H9 (cell line): ENCODE data around the gene AGO1. TPM values are rescaled to one million over a fixed set of nuclear protein-coding genes. Genes with fewer than 3 reads are reported as not detected.

ENCODE experiments used
- DNase-seq: peaks from one replicate; pipeline ENCODE4 v3.0.0-alpha.2; 2017
- H2AFZ ChIP-seq: one replicate; pipeline ENCODE4 v1.6.1; 2013; ENCODE audit warnings: mild to moderate bottlenecking, low read length, control low read depth, moderate library complexity
- H2AK5ac ChIP-seq: 2 replicates; pipeline ENCODE4 v1.6.1; 2013; ENCODE audit warnings: low read length, control low read depth, mixed read lengths; ENCODE audit not compliant: insufficient read length
- H2BK120ac ChIP-seq: one replicate; pipeline ENCODE4 v1.6.1; 2013; ENCODE audit warnings: low read depth, mild to moderate bottlenecking, low read length, control low read depth, inconsistent platforms; ENCODE audit not compliant: poor library complexity, severe bottlenecking
- H2BK12ac ChIP-seq: 2 replicates; pipeline ENCODE4 v1.6.1; 2013; ENCODE audit warnings: low read length, control low read depth, mixed read lengths, low read depth; ENCODE audit not compliant: insufficient read length
- H2BK15ac ChIP-seq: 2 replicates; pipeline ENCODE4 v1.6.1; 2013; ENCODE audit warnings: low read depth, low read length, control low read depth
- H2BK20ac ChIP-seq: one replicate; pipeline ENCODE4 v1.6.1; 2013; ENCODE audit warnings: low read depth, mild to moderate bottlenecking, low read length, control low read depth, inconsistent platforms; ENCODE audit not compliant: poor library complexity, severe bottlenecking
- H2BK5ac ChIP-seq: 2 replicates; pipeline ENCODE4 v1.6.1; 2013; ENCODE audit warnings: low read length, control low read depth, mixed read lengths; ENCODE audit not compliant: insufficient read length
- H3K14ac ChIP-seq: 2 replicates; pipeline ENCODE4 v1.6.1; 2013; ENCODE audit warnings: low read length, control low read depth; ENCODE audit not compliant: insufficient read depth
- H3K18ac ChIP-seq: 2 replicates; pipeline ENCODE4 v1.6.1; 2013; ENCODE audit warnings: low read depth, mild to moderate bottlenecking, mixed read lengths, low read length, control low read depth; ENCODE audit not compliant: insufficient read length
- H3K23ac ChIP-seq: 2 replicates; pipeline ENCODE4 v1.6.1; 2013; ENCODE audit warnings: low read length, control low read depth, mixed read lengths, low read depth; ENCODE audit not compliant: insufficient read length
- H3K23me2 ChIP-seq: 2 replicates; pipeline ENCODE4 v1.6.1; 2013; ENCODE audit warnings: low read depth, mild to moderate bottlenecking, mixed read lengths, low read length, control low read depth; ENCODE audit not compliant: insufficient read length, poor library complexity, severe bottlenecking
- H3K27ac ChIP-seq: 2 replicates; pipeline ENCODE4 v1.5.1; 2013; ENCODE audit warnings: low read length, control low read depth, mixed read lengths, low read depth; ENCODE audit not compliant: insufficient read length
- H3K27me3 ChIP-seq: 2 replicates; pipeline ENCODE4 v1.6.1; 2013; ENCODE audit warnings: low read length, control low read depth, inconsistent platforms; ENCODE audit not compliant: insufficient read depth
- H3K4ac ChIP-seq: 2 replicates; pipeline ENCODE4 v1.6.1; 2013; ENCODE audit warnings: low read depth, mild to moderate bottlenecking, control low read depth, inconsistent platforms, low read length, moderate library complexity
- H3K4me1 ChIP-seq: 2 replicates; pipeline ENCODE4 v1.6.1; 2013; ENCODE audit warnings: low read length, control low read depth, inconsistent platforms; ENCODE audit not compliant: insufficient read depth
- H3K4me2 ChIP-seq: 2 replicates; pipeline ENCODE4 v1.6.1; 2013; ENCODE audit warnings: low read length, control low read depth, mixed read lengths; ENCODE audit not compliant: insufficient read length, insufficient read depth
- H3K56ac ChIP-seq: 2 replicates; pipeline ENCODE4 v1.6.1; 2013; ENCODE audit warnings: low read depth, mild to moderate bottlenecking, mixed read lengths, low read length, control low read depth; ENCODE audit not compliant: insufficient read length
- H3K79me1 ChIP-seq: 2 replicates; pipeline ENCODE4 v1.6.1; 2013; ENCODE audit warnings: low read depth, mild to moderate bottlenecking, moderate library complexity, low read length, control low read depth, inconsistent platforms; ENCODE audit not compliant: insufficient read depth, poor library complexity, severe bottlenecking
- H3K79me2 ChIP-seq: 2 replicates; pipeline ENCODE4 v1.6.1; 2013; ENCODE audit warnings: low read length, control low read depth, inconsistent platforms; ENCODE audit not compliant: insufficient read depth
- H3K9ac ChIP-seq: 2 replicates; pipeline ENCODE4 v1.6.1; 2013; ENCODE audit warnings: low read length, control low read depth, mixed read lengths; ENCODE audit not compliant: insufficient read length; ENCODE audit errors: extremely low read depth
- H3K9me3 ChIP-seq: one replicate; pipeline ENCODE4 v1.6.1; 2013; ENCODE audit warnings: low read depth, low read length, inconsistent platforms; ENCODE audit not compliant: control insufficient read depth
- H3T11ph ChIP-seq: one replicate; pipeline ENCODE4 v1.6.1; 2013; ENCODE audit warnings: mild to moderate bottlenecking, low read length, control low read depth, inconsistent platforms
- H4K20me1 ChIP-seq: one replicate; pipeline ENCODE4 v1.6.1; 2013; ENCODE audit not compliant: control insufficient read depth, insufficient read length, insufficient read depth
- H4K5ac ChIP-seq: 2 replicates; pipeline ENCODE4 v1.6.1; 2013; ENCODE audit warnings: low read depth, mild to moderate bottlenecking, mixed read lengths, low read length, control low read depth; ENCODE audit not compliant: insufficient read length
- H4K8ac ChIP-seq: replicated peaks from 2 replicates; pipeline ENCODE4 v1.6.1; 2013; ENCODE audit warnings: low read length, control low read depth, mixed read lengths, low read depth; ENCODE audit not compliant: insufficient read length
- H4K91ac ChIP-seq: 2 replicates; pipeline ENCODE4 v1.6.1; 2013; ENCODE audit warnings: low read depth, mild to moderate bottlenecking, moderate library complexity, mixed read lengths, low read length, control low read depth; ENCODE audit not compliant: insufficient read length
- H3K27ac Mint-ChIP-seq, 3 experiments: 2 replicates in 2 of 3; 3 replicates in 1 of 3; pipeline ENCODE4 v1.8.0; 2020 to 2021; ENCODE audit warnings: mixed read lengths in 3 of 3, mild to moderate bottlenecking in 1 of 3, moderate library complexity in 1 of 3
- H3K27me3 Mint-ChIP-seq: 2 replicates; pipeline ENCODE4 v1.8.0; 2021; ENCODE audit warnings: low read depth, mild to moderate bottlenecking, moderate library complexity, mixed read lengths
- H3K36me3 Mint-ChIP-seq, 3 experiments: 2 replicates in 2 of 3; 3 replicates in 1 of 3; pipeline ENCODE4 v1.8.0; 2020 to 2021; ENCODE audit warnings: low read depth in 3 of 3, mixed read lengths in 3 of 3; ENCODE audit not compliant: insufficient read depth in 1 of 3
- H3K4me1 Mint-ChIP-seq, 2 experiments: 2 replicates each; pipeline ENCODE4 v1.8.0; 2020; ENCODE audit warnings: mixed read lengths in 2 of 2
- H3K4me3 Mint-ChIP-seq, 2 experiments: 2 replicates in 1 of 2; 3 replicates in 1 of 2; pipeline ENCODE4 v1.8.0; 2020 to 2021; ENCODE audit warnings: mild to moderate bottlenecking in 2 of 2, mixed read lengths in 2 of 2, moderate library complexity in 1 of 2
- H3K9me3 Mint-ChIP-seq, 2 experiments: 2 replicates in 1 of 2; 3 replicates in 1 of 2; pipeline ENCODE4 v1.8.0; 2020; ENCODE audit warnings: mild to moderate bottlenecking in 2 of 2, mixed read lengths in 2 of 2, moderate library complexity in 1 of 2
- WGBS: extraction: QIAGEN DNeasy Blood & Tissue Kit; methylation state at CpG from one replicate; pipeline ENCODE4 v1.1.7; 2013; ENCODE audit warnings: missing lambda C conversion rate, low lambda C conversion rate, mixed read lengths; ENCODE audit not compliant: insufficient read length; ENCODE audit errors: extremely low coverage; 5-methylcytosine and 5-hydroxymethylcytosine counted together
- total RNA-seq: library from RNA; stranded (reverse); gene quantifications from 2 replicates; pipeline ENCODE4 v1.2.1, GENCODE V29; 2021
- TF ChIP-seq, protein P1 (sequence below): fragments of 200-600 bp; sonication (generic); conservative IDR thresholded peaks from 3 replicates; pipeline ENCODE4 v1.8.0; 2021; ENCODE audit warnings: antibody characterized with exemption, mild to moderate bottlenecking

The AGO1 gene
- total RNA-seq, 1 experiment from 2014 or later, result 74.2 TPM

DNA sequence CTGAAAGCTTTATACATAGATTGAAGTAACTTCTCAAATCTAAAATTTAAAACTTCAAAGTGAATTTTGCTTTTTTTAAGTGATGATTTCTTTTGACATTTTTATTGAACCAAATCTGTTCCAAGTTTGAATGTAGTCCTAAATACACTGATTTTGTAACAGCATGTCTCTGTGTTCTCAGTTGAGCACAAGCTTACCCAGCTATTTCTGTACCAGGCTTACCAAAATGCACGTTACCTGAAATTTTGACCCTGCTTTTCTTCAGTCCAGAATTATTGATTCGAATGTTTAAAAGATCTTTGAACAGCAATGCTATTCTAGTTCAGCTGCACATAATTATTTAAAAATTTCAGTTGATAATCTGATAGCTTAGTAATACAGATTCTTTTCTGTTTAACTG lies 49.6 kb upstream of the AGO1 start:
- DNase-seq, result no peak
- H3K4me2 ChIP-seq, result no peak overlapping the region
- H3K4me1 Mint-ChIP-seq, result no peaks in the 10 kb centered on the region
- H3K27ac ChIP-seq, result no peak overlapping the region
- H3K4ac ChIP-seq, result no peak overlapping the region
- H2BK5ac ChIP-seq, result no peak overlapping the region
- no peak overlapping the region for H3K27ac Mint-ChIP-seq
- no peak overlapping the region for H2BK15ac ChIP-seq
- H2BK20ac ChIP-seq, result no peak overlapping the region
- no peak overlapping the region for H4K5ac ChIP-seq
- H3K4me1 ChIP-seq, result no peaks in the 10 kb centered on the region
- H4K20me1 ChIP-seq, result no peaks in the 10 kb centered on the region
- H3K36me3 Mint-ChIP-seq, result peaks cover 11 to 47% (median 42%) of the 10 kb centered on the region in 3 experiments; a peak in 6 of 7 replicates
- no peak overlapping the region for H3K23ac ChIP-seq
- H3T11ph ChIP-seq, result no peak overlapping the region
- no peaks in the 10 kb centered on the region for H3K27me3 ChIP-seq
- H3K9me3 Mint-ChIP-seq, result no peaks in the 10 kb centered on the region
- no peak overlapping the region for H3K14ac ChIP-seq
- H3K9me3 ChIP-seq, result no peaks in the 10 kb centered on the region
- H4K8ac ChIP-seq, result no peak overlapping the region
- no peaks in the 10 kb centered on the region for H3K79me1 ChIP-seq
- no CpG with 5 or more reads among the region's 2 CpGs for WGBS
- H3K23me2 ChIP-seq, result no peaks in the 10 kb centered on the region
- H2AFZ ChIP-seq, result no peak overlapping the region
- H3K56ac ChIP-seq, result no peak overlapping the region
- H3K18ac ChIP-seq, result no peak overlapping the region
- H2BK120ac ChIP-seq, result no peak overlapping the region
- TF ChIP-seq, protein P1, sequence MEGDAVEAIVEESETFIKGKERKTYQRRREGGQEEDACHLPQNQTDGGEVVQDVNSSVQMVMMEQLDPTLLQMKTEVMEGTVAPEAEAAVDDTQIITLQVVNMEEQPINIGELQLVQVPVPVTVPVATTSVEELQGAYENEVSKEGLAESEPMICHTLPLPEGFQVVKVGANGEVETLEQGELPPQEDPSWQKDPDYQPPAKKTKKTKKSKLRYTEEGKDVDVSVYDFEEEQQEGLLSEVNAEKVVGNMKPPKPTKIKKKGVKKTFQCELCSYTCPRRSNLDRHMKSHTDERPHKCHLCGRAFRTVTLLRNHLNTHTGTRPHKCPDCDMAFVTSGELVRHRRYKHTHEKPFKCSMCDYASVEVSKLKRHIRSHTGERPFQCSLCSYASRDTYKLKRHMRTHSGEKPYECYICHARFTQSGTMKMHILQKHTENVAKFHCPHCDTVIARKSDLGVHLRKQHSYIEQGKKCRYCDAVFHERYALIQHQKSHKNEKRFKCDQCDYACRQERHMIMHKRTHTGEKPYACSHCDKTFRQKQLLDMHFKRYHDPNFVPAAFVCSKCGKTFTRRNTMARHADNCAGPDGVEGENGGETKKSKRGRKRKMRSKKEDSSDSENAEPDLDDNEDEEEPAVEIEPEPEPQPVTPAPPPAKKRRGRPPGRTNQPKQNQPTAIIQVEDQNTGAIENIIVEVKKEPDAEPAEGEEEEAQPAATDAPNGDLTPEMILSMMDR, result no peak
- H3K79me2 ChIP-seq, result peaks cover 1% of the 10 kb centered on the region; the same call in 1 of the 2 replicates
- no peak overlapping the region for H4K91ac ChIP-seq
- no peaks in the 10 kb centered on the region for H3K27me3 Mint-ChIP-seq
- no peak overlapping the region for H3K9ac ChIP-seq
- H2BK12ac ChIP-seq, result no peak overlapping the region
- H3K4me3 Mint-ChIP-seq, result no peak overlapping the region
- no peak overlapping the region for H2AK5ac ChIP-seq
